Stimulated activated naive CD8-positive, alpha-beta T cell treated with anti-CD3 and anti-CD28 coated beads, Interleukin-15, Interleukin-2, amounts not matched to agents 100 U/mL and 50 U/mL, for 24 hours (primary cell): ENCODE data around the gene FKBP1B.
"Not testable (repeated sequence)": the region's sequence is repeated elsewhere in the genome, so short reads cannot be mapped to it uniquely, and the experiment has no call there.

Experiments used
- ATAC-seq: fragments of 150-1000 bp; cut with Tn5 transposase; one replicate; pipeline ENCODE4 v1.10.0; 2021
- DNase-seq: peaks from one replicate; pipeline ENCODE4 v3.0.0; 2021

FKBP1B gene

GRCh38 chr2:24058564-24059271 lies 9.2 kb downstream of the FKBP1B start:
- ATAC-seq (no peak), DNase-seq (no peak)

DNA sequence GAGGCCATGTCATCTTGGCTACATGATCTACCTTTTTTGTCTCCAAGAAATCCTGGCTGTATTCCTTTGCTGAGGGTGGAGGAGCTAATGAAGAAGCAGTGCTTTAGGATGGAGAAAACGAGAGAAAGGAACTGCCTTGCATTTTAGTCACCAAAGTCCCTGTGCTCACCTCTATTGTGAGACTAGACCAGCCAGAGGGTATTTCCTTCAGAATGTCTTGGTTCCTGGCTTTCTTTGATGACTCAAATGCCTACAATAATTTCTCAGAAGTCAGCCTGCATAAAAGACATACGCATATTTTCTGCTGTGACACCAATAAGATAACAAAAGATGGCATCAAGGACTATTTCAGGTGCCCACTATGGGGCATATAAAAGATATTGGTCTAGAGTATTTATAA lies 15.8 kb downstream of the FKBP1B start:
- DNase-seq = no peak
- no peak for ATAC-seq

GRCh38 chr2:24072259-24072658 lies 22.7 kb downstream of the FKBP1B start:
- ATAC-seq (no peak), DNase-seq (no peak)

DNA sequence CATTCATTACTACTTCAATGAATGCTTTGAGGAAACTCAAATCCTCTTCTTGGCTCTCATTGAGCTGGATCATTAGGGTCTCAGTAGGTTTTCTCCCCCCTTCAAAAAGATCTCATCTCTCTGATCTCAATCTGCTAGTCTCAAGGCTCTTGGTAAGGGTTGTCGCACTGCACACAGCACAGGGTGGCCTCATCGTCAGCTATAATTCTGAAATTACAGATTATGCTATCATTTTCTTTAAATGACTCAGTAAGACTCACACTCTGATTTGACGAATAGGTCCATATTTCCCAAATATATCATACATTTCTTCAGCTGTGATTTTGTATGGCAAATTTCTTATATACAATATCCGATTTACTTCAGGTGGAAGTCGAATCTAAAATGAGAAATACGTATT lies 24.3 kb downstream of the FKBP1B start:
- DNase-seq (no peak), ATAC-seq (no peak)

DNA sequence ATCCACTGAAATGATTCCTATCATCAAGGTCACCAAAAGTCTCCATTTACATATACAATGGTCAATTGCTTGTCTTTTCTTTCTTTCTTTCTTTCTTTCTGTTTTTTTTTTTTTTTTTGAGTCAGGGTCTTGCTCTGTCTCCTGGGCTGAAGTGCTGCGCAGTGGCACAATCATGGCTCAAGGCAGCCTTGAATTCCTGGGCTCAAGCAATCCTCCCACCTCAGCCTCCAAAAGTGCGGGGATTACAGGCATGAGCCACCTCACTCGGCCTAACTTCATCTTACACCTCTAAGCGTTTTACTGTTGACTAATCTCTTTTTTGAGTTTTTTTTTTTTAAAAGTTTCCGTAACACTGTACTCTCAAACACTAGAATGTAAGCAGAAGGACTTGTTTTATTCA lies 25.7 kb downstream of the FKBP1B start:
- no peak for DNase-seq
- no peak for ATAC-seq

DNA sequence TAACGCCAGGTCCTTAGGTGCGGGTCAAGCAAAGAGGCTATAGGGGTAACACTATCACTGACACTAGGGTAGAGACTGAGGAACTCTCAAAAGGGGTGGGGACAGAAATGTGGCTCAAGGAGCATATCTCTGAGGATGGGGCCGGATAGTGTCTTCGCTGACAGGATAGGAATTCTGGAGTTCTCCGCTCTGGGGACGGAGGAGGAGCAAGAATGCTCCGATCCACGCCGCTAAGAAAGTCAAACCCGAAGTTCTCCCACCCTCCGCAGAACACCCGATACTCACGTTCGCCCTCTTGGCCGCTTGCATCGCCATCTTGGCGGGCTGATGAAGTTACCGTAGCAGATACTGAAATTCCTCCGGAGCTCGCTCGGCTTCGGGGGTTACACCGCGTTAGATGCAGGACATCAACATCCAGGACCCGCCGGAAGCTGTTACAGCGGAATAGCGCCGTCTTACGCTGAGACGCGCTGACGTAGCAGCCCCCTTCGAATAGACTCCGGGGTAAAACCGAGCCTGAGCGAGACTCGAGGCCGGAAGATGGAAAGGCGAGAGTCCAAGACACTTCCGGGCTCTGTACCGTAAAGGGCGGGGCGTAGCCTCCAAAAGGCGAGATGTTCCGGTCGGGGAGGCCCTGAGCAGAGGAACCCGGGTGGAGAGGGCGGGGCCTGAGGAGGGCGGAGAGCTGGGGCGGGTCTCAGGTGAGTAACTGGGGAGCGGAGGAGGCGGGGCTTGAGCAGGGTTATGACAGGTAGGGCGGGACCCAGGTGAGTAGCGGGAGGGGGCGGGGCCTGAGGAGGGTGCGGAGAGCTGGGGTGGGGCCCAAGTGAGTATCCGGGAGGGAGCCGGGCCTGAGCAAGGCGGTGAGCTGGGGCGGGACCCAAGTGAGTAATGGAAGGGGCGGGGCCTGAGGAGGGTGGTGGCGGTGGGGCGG lies 26.6 kb downstream of the FKBP1B start, which contains the start of gene SF3B6:
Gene SF3B6, minus strand, starts transcription at position 412 of the 934 bp plus-strand sequence. Its CDS starts 97 bp downstream, at position 315.
- peak; percentile 96 for ATAC-seq
- DNase-seq = peak; percentile 99

GRCh38 chr2:24076849-24077534 lies 27.5 kb downstream of the FKBP1B start:
- peak; percentile 26 for DNase-seq
- ATAC-seq = no peak

DNA sequence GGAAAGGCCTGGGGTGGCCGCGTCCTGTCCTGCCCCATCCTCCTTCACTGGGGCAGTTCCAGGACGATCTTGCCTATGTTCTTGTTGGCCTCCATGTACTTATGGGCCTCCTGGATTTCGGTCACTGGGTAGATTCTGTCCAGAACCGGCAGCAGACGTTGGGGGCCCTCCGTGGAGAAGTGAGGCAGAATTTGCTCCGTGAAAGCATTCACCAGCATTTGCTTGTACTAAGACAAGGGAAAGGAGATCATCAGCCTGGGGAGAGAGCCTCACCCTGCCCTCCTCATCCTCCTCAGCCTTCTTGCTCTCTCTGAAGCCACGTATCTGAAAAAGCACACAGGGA lies 28.0 kb downstream of the FKBP1B start:
- ATAC-seq (no peak), DNase-seq (no peak)

DNA sequence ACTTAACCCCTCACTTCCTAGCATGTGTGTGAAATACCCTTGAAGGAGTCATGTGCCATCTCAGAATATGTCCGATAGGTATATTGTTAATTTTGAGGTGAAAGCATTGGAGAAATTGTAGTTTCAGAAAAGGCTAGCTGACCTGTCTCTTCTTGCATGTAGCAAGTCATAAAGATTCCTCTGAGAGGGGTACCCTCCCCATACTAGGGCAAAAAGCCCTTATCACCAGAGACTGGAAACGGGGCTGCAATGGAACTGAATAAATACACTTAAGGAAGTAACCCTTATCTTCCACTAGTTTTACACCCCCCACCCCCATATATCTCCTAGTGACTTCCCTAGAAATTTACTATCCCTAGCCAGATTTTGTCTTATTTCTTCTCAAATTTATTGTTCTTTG lies 28.3 kb downstream of the FKBP1B start:
- DNase-seq (no peak), ATAC-seq (no peak)

DNA sequence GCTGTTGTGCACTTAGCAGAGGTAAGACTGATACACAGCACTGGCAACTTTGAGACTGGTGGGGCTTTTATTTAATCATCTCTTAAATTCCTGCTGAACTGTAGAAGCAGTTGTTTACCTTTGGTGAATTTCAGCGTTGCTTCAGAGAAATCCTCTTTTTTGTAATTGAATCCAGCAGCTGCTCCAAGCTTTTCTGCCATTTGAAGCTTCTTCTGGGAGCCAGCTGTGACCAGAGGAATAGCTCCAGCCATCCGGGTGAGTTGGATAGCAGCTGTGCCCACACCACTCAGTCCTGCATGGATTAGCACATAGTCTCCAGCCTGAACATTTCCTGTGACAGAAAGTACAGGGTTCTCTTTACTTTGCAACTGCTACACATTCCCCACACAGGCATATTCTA lies 31.2 kb downstream of the FKBP1B start:
- ATAC-seq = no peak

DNA sequence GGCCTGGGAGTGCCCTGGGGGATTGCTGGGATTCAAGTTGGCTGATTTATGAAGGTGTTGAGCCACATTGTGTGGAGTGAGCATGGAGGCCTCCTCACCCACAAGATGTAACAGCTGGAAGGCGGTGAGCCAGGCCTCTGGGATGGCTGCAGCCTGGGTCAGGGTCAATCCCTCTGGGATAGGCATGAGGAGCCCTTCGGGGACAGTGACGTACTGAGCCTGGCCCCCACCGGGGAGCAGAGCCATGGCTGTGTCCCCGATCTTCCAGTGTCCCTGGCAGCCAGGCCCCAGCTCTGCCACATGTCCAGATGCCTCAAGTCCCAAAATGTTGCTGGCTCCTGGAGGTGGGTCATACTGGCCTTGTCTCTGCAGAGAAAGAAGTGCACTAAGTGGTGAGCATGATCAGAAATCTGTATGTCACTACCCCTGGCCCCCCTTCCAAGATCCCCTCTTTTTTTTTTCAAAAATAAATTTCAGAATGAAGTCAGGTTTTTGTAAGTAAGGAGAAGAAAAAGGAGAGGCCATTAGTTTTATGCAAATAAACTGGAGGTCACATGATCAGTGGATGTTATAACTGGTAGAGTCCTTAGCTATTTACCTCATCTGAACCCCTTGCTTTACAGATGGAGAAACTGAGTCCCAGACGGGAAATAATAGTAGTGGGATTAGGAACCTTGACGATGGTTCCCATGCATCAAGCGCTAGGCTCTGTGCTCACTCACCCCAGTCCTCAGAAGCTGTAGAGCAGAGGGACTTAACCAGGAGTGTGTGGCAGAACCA lies 33.4 kb downstream of the FKBP1B start:
- no peak for DNase-seq
- ATAC-seq = no peak

More for the DNA sequence above, 31.2 kb downstream of the FKBP1B start:
- DNase-seq = no peak

DNA sequence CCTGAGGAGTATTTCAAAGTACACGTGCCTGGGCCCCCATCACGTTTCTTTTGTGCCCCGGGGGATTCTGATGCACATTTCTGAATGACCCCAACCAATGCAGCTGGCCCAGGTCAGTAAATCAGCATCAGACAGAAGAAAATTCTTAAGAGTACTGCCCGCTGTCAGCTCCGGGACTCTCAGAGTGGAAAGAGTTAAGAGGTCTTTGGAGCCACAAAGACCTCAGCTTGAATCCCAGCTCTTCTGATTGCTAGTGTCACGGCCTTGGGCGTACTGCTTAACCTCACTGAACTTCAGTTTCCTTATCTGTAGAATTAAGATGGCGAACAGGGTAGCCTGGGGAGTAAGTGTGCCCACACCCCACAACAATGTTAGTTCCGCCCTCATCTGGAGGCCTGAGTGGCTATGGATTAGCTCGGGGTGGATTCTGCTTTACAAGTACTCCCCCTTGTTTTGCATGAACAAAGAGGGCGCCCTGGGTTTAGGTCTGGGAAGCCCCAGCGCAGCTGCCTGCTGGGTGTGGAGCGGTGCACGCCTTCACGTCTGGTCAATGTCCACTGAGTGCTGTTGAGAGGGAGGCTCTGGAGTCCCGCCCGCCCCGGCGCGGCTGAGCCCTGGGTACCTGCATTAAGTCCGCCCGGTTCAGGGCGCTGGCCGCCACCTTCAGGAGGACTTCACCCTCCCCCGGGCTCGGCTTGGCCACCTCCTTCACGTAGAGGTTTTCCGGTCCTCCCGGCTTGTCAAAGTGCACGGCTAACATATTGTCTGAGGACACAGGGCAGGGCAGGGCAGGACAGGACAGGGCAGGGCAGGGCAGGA lies 34.2 kb downstream of the FKBP1B start:
- DNase-seq = peak; percentile 54
- peak; percentile 61 for ATAC-seq

DNA sequence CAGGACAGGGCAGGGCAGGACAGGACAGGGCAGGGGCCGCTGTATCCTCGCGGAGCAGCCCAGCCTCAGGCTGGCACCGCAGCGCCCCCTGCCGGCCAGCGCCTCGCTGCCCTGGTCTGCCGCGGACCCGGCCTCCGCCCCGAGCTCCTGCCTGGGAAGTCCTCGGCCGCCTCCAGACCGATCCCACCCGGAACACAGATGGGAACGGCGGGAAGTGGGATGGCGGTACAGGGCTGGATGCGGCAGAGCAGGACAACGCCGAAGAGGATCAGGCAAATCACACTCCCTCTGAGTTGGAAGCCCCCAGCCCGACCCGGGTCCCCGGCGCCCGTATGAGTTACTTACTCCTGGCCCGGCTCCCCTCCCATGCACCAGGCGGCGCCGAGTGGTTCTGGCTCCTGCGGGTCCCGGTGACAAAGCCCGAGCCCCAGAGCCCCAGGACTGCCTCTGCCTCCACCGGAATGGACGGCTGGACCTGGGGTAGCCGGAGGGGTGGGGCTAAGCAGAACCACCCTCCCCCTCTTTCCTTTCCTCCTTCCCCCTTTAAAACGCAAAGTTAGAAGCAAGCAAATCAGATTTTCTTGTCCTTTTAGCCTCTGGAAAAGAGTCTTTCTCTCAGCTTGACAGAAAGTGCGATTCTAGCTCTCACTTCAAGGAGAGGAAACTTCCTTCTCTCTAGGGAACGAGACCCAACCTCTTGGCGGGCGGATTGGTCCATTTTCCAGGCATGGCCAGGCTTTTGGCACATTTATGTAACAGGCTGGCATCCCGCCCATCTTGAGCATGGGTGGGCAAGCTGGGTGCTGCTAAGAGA lies 35.1 kb downstream of the FKBP1B start, which contains the start of gene TP53I3:
Gene TP53I3, minus strand, starts transcription at position 449 of the 814 bp plus-strand sequence. CDS start 508 bp downstream, outside the sequence.
- ATAC-seq (peak; percentile 98), DNase-seq (peak; percentile 90)

DNA sequence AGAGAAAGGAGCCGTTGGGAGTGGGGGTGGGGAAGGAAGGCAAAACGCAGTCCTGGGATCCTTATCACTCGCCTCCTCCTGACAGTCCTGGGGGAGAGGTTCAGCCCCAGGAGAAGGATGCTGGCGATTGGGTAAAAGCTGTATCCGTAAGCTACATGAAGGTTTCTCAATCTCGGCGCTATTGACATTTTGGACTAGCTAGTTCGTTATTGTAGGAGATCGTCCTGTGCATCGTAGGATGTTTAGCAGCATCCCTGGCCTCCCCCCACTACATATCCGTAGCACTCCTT lies 35.6 kb downstream of the FKBP1B start:
- ATAC-seq (no peak), DNase-seq (no peak)

- no peak for ATAC-seq
Observed at GRCh38 chr2:24086241-24086640, 36.7 kb downstream of the FKBP1B start.

DNA sequence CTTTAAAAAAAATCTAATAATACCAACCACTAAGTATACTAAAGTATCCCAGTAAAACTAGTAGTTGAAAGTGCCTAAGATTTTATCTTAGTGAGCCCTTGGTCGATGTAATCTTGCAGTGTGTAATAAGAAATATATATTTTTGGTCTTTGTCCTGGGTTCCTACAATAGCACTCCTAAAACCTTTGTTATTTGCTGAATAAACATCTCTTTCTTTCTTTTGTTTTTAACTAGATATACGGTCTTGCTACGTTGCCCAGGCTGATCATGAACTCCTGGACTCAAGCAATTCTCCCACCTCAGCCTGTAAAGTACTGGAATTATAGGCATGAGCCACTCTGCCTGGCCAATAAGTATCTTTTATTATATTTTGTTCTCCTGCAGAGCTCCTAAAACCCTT lies 37.5 kb downstream of the FKBP1B start:
- no peak for DNase-seq
- no peak for ATAC-seq

More at GRCh38 chr2:24086241-24086640, 36.7 kb downstream of the FKBP1B start:
- no peak for DNase-seq

GRCh38 chr2:24088821-24089359 lies 39.3 kb downstream of the FKBP1B start:
- DNase-seq = no peak
- no peak for ATAC-seq

- DNase-seq, ATAC-seq: not testable (repeated sequence)
Observed at GRCh38 chr2:24093270-24093669, 43.7 kb downstream of the FKBP1B start.

GRCh38 chr2:24095171-24095677 lies 45.7 kb downstream of the FKBP1B start:
- not testable (repeated sequence) for DNase-seq, ATAC-seq

GRCh38 chr2:24100732-24101131 lies 51.2 kb downstream of the FKBP1B start:
- not testable (repeated sequence) for ATAC-seq, DNase-seq
